Mammary epithelial cell (primary cell): ENCODE data around the gene CEP57.

ENCODE experiments used
- CTCF ChIP-seq, 2 donors: IDR thresholded peaks in 1 of 2; conservative IDR thresholded peaks in 1 of 2; 2 replicates each; pipeline ENCODE4 v1.5.1; 2011 to 2012; ENCODE audit warnings: inconsistent platforms in 2 of 2, low read length in 2 of 2, mild to moderate bottlenecking in 2 of 2, control low read depth in 1 of 2, low read depth in 1 of 2; ENCODE audit not compliant: insufficient read depth in 1 of 2; ENCODE audit errors: extremely low read depth in 1 of 2
- EZH2 ChIP-seq: IDR thresholded peaks from 2 replicates; pipeline ENCODE4 v1.6.1; 2012; ENCODE audit warnings: low read length, inconsistent platforms, borderline replicate concordance

- TF ChIP-seq CTCF (conservative IDR thresholded peaks at IDR 0.05 in 1 of 2, IDR thresholded peaks at IDR 0.05 in 1 of 2; ENCODE audit: extremely low read depth in 1 of 2, insufficient read depth in 1 of 2, low read depth in 1 of 2, low read length in 2 of 2) (no peak), EZH2 (no peak)
These were observed 29.4 kb upstream of the CEP57 start for GRCh38 chr11:95760941-95761340.
